Trophoblast cell (in vitro differentiated cells and primary cell): ENCODE results near the gene TMEM9.

Source experiments
- DNase-seq, 2 donors: peaks; one replicate each; pipeline ENCODE4 v3.0.0-alpha.2; 2016
- H2AFZ ChIP-seq: 2 replicates; pipeline ENCODE4 v1.6.1; 2013; ENCODE audit warnings: low read length, moderate library complexity, mild to moderate bottlenecking; ENCODE audit not compliant: insufficient read depth, poor library complexity
- H2AK5ac ChIP-seq: 2 replicates; pipeline ENCODE4 v1.6.1; 2013; ENCODE audit warnings: mild to moderate bottlenecking, low read length
- H2BK120ac ChIP-seq: 2 replicates; pipeline ENCODE4 v1.6.1; 2013; ENCODE audit warnings: low read length, mild to moderate bottlenecking, moderate library complexity; ENCODE audit not compliant: insufficient read depth, poor library complexity
- H2BK12ac ChIP-seq: 2 replicates; pipeline ENCODE4 v1.6.1; 2013; ENCODE audit warnings: mild to moderate bottlenecking, low read length, moderate library complexity
- H2BK5ac ChIP-seq: 2 replicates; pipeline ENCODE4 v1.6.1; 2013; ENCODE audit warnings: low read length, low read depth, moderate library complexity, mild to moderate bottlenecking; ENCODE audit not compliant: poor library complexity
- H3K14ac ChIP-seq: 2 replicates; pipeline ENCODE4 v1.6.1; 2013; ENCODE audit warnings: mild to moderate bottlenecking, low read length
- H3K18ac ChIP-seq: 2 replicates; pipeline ENCODE4 v1.6.1; 2013; ENCODE audit warnings: mild to moderate bottlenecking, low read length
- H3K23ac ChIP-seq: 2 replicates; pipeline ENCODE4 v1.6.1; 2013; ENCODE audit warnings: low read length
- H3K27ac ChIP-seq: 2 replicates; pipeline ENCODE4 v1.5.1; 2013; ENCODE audit warnings: low read depth, mild to moderate bottlenecking, inconsistent platforms, low read length, moderate library complexity
- H3K27me3 ChIP-seq: 2 replicates; pipeline ENCODE4 v1.6.1; 2013; ENCODE audit warnings: inconsistent platforms, mild to moderate bottlenecking, low read length, moderate library complexity; ENCODE audit not compliant: insufficient read depth
- H3K36me3 ChIP-seq, 2 experiments: 1 replicate in 1 of 2; 2 replicates in 1 of 2; pipeline ENCODE4 v1.6.1; 2013; ENCODE audit warnings: low read length in 2 of 2, mild to moderate bottlenecking in 2 of 2, moderate library complexity in 1 of 2; ENCODE audit not compliant: insufficient read depth in 2 of 2, control insufficient read depth in 1 of 2
- H3K4ac ChIP-seq: 2 replicates; pipeline ENCODE4 v1.6.1; 2013; ENCODE audit warnings: low read depth, mild to moderate bottlenecking, low read length, moderate library complexity
- H3K4me1 ChIP-seq, 2 experiments: 1 replicate in 1 of 2; 2 replicates in 1 of 2; pipeline ENCODE4 v1.6.1; 2013; ENCODE audit warnings: low read length in 2 of 2, mild to moderate bottlenecking in 2 of 2, moderate library complexity in 1 of 2; ENCODE audit not compliant: insufficient read depth in 2 of 2, control insufficient read depth in 1 of 2
- H3K4me2 ChIP-seq: 2 replicates; pipeline ENCODE4 v1.6.1; 2013; ENCODE audit warnings: inconsistent platforms, mild to moderate bottlenecking, low read length, moderate library complexity
- H3K4me3 ChIP-seq: 2 replicates; pipeline ENCODE4 v1.5.1; 2013; ENCODE audit warnings: mild to moderate bottlenecking, low read depth, low read length, inconsistent platforms
- H3K79me1 ChIP-seq: one replicate; pipeline ENCODE4 v1.6.1; 2013; ENCODE audit warnings: low read length
- H3K79me2 ChIP-seq: 2 replicates; pipeline ENCODE4 v1.6.1; 2013; ENCODE audit warnings: low read length, mild to moderate bottlenecking; ENCODE audit not compliant: control insufficient read depth, insufficient read depth, poor library complexity
- H3K9ac ChIP-seq: 2 replicates; pipeline ENCODE4 v1.6.1; 2013; ENCODE audit warnings: mild to moderate bottlenecking, low read length
- H3K9me3 ChIP-seq: 2 replicates; pipeline ENCODE4 v1.6.1; 2013; ENCODE audit warnings: low read depth, mild to moderate bottlenecking, control low read depth, inconsistent platforms, low read length; ENCODE audit not compliant: insufficient read depth
- H4K12ac ChIP-seq: 2 replicates; pipeline ENCODE4 v1.6.1; 2013; ENCODE audit warnings: low read depth, mild to moderate bottlenecking, low read length, moderate library complexity
- H4K8ac ChIP-seq: 2 replicates; pipeline ENCODE4 v1.6.1; 2013; ENCODE audit warnings: low read depth, mild to moderate bottlenecking, low read length, moderate library complexity
- H4K91ac ChIP-seq: one replicate; pipeline ENCODE4 v1.6.1; 2013; ENCODE audit warnings: low read depth, mild to moderate bottlenecking, low read length, moderate library complexity
- WGBS: extraction: QIAGEN DNeasy Blood & Tissue Kit; methylation state at CpG from one replicate; pipeline ENCODE4 v1.1.7; 2013; ENCODE audit warnings: missing lambda C conversion rate; ENCODE audit not compliant: insufficient read length, insufficient coverage; ENCODE audit errors: extremely low coverage; 5-methylcytosine and 5-hydroxymethylcytosine counted together

TMEM9 gene

GRCh38 chr1:201171063-201172036 lies 17.1 kb upstream of the TMEM9 start:
- Histone ChIP-seq H3K4ac (peak overlapping the region; percentile 35), H3K4me1 (peaks cover 17 to 29% of the 10 kb centered on the region in 2 experiments), H2AFZ (peak overlapping the region; percentile 12), H2BK120ac (peak overlapping the region; percentile 82), H3K79me1 (peaks cover 32% of the 10 kb centered on the region), H3K9ac (peak overlapping the region; percentile 39), H3K4me3 (peak overlapping the region; percentile 34), H3K4me2 (peak overlapping the region; percentile 67), H3K36me3 (no peaks in the 10 kb centered on the region), H3K79me2 (peaks cover 7% of the 10 kb centered on the region), H3K23ac (no peak overlapping the region), H3K18ac (peak overlapping the region; percentile 9), H3K27me3 (no peaks in the 10 kb centered on the region), H2AK5ac (no peak overlapping the region), H3K9me3 (no peaks in the 10 kb centered on the region), H4K91ac (peak overlapping the region; percentile 88), H3K14ac (peak overlapping the region; percentile 79), H4K12ac (no peak overlapping the region), H4K8ac (peak overlapping the region; percentile 9), H3K27ac (peak overlapping the region; percentile 86), H2BK12ac (peak overlapping the region; percentile 52), H2BK5ac (peak overlapping the region; percentile 63)
- DNase-seq = no peak
- WGBS = no CpG with 5 or more reads among the region's 48 CpGs

- Histone ChIP-seq H3K4me2 (peak overlapping the region; percentile 67), H4K12ac (no peak overlapping the region), H3K9me3 (no peaks in the 10 kb centered on the region), H4K8ac (no peak overlapping the region), H2AFZ (peak overlapping the region; percentile 12), H2AK5ac (no peak overlapping the region), H3K79me2 (peaks cover 7% of the 10 kb centered on the region), H3K4ac (no peak overlapping the region), H3K14ac (no peak overlapping the region), H3K18ac (no peak overlapping the region), H3K27ac (peak overlapping the region; percentile 86), H2BK120ac (peak overlapping the region; percentile 82), H3K27me3 (no peaks in the 10 kb centered on the region), H4K91ac (peak overlapping the region; percentile 88), H3K9ac (no peak overlapping the region), H3K23ac (no peak overlapping the region), H2BK5ac (peak overlapping the region; percentile 63), H3K36me3 (no peaks in the 10 kb centered on the region), H2BK12ac (no peak overlapping the region), H3K4me3 (no peak overlapping the region), H3K79me1 (peaks cover 32% of the 10 kb centered on the region), H3K4me1 (peaks cover 17 to 29% of the 10 kb centered on the region in 2 experiments)
- DNase-seq = peak; percentile 99 to 100
- WGBS = no CpG with 5 or more reads among the region's 26 CpGs
Observed at GRCh38 chr1:201170533-201171062, 16.3 kb upstream of the TMEM9 start.

GRCh38 chr1:201169971-201170532 lies 15.8 kb upstream of the TMEM9 start:
- Histone ChIP-seq H2BK12ac (peak overlapping the region; percentile 39), H3K18ac (no peak overlapping the region), H3K4me3 (no peak overlapping the region), H2BK120ac (peak overlapping the region; percentile 87), H2AK5ac (peak overlapping the region; percentile 23), H3K4me2 (peak overlapping the region; percentile 4), H3K9ac (no peak overlapping the region), H2AFZ (no peak overlapping the region), H4K12ac (no peak overlapping the region), H3K27ac (peak overlapping the region; percentile 77), H4K8ac (peak overlapping the region; percentile 15), H3K79me1 (peaks cover 32% of the 10 kb centered on the region), H2BK5ac (peak overlapping the region; percentile 88), H3K79me2 (peaks cover 7% of the 10 kb centered on the region), H3K4ac (no peak overlapping the region), H3K4me1 (peaks cover 17 to 29% of the 10 kb centered on the region in 2 experiments), H3K14ac (peak overlapping the region; percentile 50), H3K9me3 (no peaks in the 10 kb centered on the region), H3K27me3 (no peaks in the 10 kb centered on the region), H3K36me3 (no peaks in the 10 kb centered on the region), H3K23ac (no peak overlapping the region), H4K91ac (peak overlapping the region; percentile 81)
- no CpG with 5 or more reads among the region's 2 CpGs for WGBS
- DNase-seq = peak in 1 of 2 donors; percentile 12

GRCh38 chr1:201169203-201169602 lies 14.9 kb upstream of the TMEM9 start:
- Histone ChIP-seq H3K4ac (no peak overlapping the region), H3K4me3 (no peak overlapping the region), H4K12ac (no peak overlapping the region), H3K23ac (no peak overlapping the region), H3K79me2 (peaks cover 7% of the 10 kb centered on the region), H3K79me1 (peaks cover 32% of the 10 kb centered on the region), H3K36me3 (no peaks in the 10 kb centered on the region), H3K27ac (peak overlapping the region; percentile 77), H4K91ac (peak overlapping the region; percentile 82), H2AK5ac (peak overlapping the region; percentile 49), H3K14ac (peak overlapping the region; percentile 77), H3K27me3 (no peaks in the 10 kb centered on the region), H3K18ac (peak overlapping the region; percentile 57), H3K4me2 (no peak overlapping the region), H2AFZ (no peak overlapping the region), H2BK12ac (peak overlapping the region; percentile 51), H3K9ac (no peak overlapping the region), H2BK5ac (peak overlapping the region; percentile 52), H4K8ac (peak overlapping the region; percentile 42), H2BK120ac (peak overlapping the region; percentile 91), H3K4me1 (peaks cover 20 to 29% of the 10 kb centered on the region in 2 experiments), H3K9me3 (no peaks in the 10 kb centered on the region)
- peak in 1 of 2 donors; percentile 79 for DNase-seq
- no CpG with 5 or more reads among the region's 3 CpGs for WGBS
